ENCODE results near the gene KHNYN.

The KHNYN gene

DNA sequence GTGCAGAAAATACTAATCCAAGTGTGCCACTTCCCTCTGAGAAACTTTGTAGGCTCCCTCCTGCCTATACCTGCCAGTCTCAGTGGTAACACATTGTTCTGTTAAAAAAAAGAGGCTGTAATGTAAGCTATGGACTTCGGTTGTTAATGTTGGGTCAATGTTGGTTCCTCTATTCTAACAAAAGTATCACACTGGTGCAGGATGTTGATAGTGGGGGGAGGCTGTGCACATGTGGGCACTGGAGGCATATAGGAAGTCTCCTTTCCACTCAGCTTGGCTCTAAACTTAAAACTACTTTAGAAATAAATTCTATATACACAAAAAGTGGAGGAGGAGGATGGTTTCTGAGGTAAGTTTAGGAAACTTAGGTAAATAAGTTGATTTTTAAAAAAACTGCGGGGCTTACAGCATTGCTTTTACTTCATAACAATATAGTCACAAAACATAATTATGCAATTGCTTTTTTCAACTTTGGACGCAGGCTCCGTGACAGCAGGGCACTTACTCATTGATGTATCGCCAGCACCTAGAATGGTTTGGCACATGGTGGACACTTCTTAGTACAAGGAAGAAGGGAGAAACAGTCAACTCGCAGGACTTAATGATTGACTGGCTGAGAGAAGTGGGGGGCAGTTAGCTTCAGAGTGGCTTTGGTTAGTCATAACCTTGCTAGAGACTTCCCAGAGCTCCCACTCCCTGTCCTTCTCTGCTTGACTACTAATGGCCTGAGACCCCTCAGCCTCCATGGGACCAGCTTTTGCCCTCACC is 38.9 kb upstream of the KHNYN start:
- no peak overlapping the region for H3K27ac ChIP-seq (ENCODE audit: low read length)
- H3K4me1 ChIP-seq (ENCODE audit: control insufficient read depth, insufficient read depth, low read length), result 0 out of 2 replicates have a peak, but pooled peaks cover 1% of the 10 kb centered on the region
- no peaks in the 10 kb centered on the region for H3K36me3 ChIP-seq (ENCODE audit: control insufficient read depth, insufficient read depth, low read length)
- no peaks in the 10 kb centered on the region for H3K9me3 ChIP-seq (ENCODE audit: control insufficient read depth, insufficient read depth, low read length)
- no peak for DNase-seq (ENCODE audit: low read depth, low spot score)
- no peaks in the 10 kb centered on the region for H3K27me3 ChIP-seq (ENCODE audit: control insufficient read depth, insufficient read depth, low read length)
- whole genome bisulfite sequencing (ENCODE audit: insufficient coverage, insufficient read length), result no CpG with 5 or more reads among the region's 6 CpGs
- H3K4me3 ChIP-seq (ENCODE audit: low read length), result no peak overlapping the region

DNA sequence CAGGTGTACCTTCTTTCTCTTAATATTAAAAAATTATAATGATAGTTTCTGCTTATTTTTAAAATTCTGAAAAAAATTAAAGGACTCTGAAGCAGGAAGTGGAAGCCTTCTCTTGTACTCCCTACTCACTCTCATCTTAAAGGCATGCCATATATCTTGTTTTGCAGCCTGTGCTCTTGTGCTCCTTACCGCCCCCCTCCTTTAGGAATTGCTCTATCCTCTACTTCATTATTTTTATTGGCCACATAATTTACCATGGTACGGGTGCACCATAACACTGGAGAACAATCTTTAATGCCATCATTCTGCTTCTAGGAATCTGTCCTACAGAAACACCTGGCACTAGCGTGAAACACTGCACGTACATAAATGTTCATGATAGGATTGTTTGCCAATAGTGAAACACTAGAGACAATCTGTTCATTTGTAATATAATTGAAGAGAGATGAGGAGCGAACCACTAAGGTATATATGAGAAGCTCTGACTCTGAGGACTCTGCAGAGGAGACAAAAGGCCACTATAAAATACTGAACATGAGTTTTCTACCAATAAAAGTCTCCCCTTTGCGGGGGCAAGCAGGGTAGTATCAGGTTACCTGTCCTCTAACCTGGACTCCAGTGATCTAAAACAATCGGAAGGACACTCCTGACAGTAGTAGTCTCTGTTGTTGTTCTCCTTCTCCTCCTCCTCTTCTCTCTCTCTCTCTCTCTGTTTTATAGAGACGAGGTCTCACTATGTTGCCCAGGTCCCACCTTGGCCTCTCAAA is 37.2 kb upstream of the KHNYN start:
- Histone ChIP-seq H3K36me3 (ENCODE audit: control insufficient read depth, insufficient read depth, low read length) (no peaks in the 10 kb centered on the region), H3K27me3 (ENCODE audit: control insufficient read depth, insufficient read depth, low read length) (no peaks in the 10 kb centered on the region), H3K9me3 (ENCODE audit: control insufficient read depth, insufficient read depth, low read length) (no peaks in the 10 kb centered on the region), H3K4me3 (ENCODE audit: low read length) (no peak overlapping the region), H3K4me1 (ENCODE audit: control insufficient read depth, insufficient read depth, low read length) (0 out of 2 replicates have a peak, but pooled peaks cover 1% of the 10 kb centered on the region), H3K27ac (ENCODE audit: low read length) (no peak overlapping the region)
- no CpG with 5 or more reads among the region's 8 CpGs for WGBS (ENCODE audit: insufficient coverage, insufficient read length)
- no peak for DNase-seq (ENCODE audit: low read depth, low spot score)

DNA sequence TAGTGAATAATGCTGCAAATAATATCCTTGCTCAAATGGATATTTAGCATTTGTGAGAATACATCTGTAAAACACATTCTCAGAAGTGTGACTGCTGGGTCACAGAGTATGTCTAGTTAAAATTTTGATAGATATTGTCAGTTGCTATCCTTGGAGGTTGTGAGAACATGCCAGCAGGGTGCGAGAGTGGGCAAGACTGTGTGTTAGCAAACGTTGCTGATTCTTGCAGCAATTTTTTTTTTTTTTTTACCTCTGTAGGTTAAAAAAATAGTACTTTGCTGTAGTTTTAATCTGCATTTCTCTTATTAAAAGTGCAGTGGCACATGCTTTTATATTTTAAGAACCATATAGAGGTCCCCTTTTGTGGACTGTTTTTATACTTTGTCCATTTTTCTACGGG is 35.5 kb upstream of the KHNYN start:
- Histone ChIP-seq H3K27ac (ENCODE audit: low read length) (no peak overlapping the region), H3K9me3 (ENCODE audit: control insufficient read depth, insufficient read depth, low read length) (no peaks in the 10 kb centered on the region), H3K4me3 (ENCODE audit: low read length) (no peak overlapping the region), H3K4me1 (ENCODE audit: control insufficient read depth, insufficient read depth, low read length) (peaks cover 3% of the 10 kb centered on the region; the same call in 1 of the 2 replicates), H3K27me3 (ENCODE audit: control insufficient read depth, insufficient read depth, low read length) (no peaks in the 10 kb centered on the region), H3K36me3 (ENCODE audit: control insufficient read depth, insufficient read depth, low read length) (no peaks in the 10 kb centered on the region)
- no CpG with 5 or more reads among the region's 3 CpGs for WGBS (ENCODE audit: insufficient coverage, insufficient read length)
- no peak for DNase-seq (ENCODE audit: low read depth, low spot score)

DNA sequence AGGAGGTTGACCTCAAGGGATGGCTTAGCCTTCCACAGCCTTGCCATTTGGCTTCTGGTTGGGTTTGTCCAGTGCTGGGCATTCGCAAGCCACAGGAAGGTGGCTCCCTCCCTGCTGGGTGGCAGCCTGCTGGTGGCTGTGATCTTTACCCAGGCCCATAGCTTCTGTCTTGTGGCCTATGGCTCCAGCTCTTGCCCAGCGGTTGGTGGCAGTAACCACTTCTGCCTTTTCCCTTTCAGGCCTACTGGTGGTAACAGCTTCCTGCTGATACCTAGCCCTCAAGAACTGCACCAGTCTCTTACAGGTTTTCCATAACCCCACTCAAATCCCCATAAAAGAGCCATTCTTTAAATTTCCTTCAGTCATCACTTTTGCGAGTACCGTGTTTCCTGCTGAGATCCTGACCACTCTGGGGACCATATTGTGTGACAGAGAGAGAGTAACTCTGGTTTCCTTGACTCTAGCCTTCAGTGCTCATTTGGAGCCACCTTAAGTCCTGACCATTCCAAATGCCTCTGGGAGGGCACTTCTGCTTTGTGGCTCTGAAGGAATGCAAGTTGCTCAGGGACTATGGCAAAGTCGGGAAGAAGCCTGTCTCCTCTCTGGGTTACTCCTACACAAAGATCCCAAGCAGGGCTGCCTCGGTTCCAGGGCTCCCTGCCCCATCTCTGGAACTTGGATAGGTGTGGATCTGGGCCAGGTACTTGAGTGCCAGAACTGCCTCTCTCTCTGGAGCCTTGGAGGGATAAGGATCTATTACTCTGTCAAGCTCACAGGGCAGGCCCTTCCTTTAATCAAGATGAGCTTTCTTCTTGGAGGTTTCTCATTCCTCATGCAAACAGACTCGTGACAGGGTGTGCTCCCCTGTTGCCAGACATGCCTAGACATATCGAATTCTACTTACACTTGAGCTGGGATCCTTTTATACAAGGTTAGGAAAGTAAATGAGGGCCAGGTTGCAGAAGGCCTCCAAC is 33.9 kb upstream of the KHNYN start:
- WGBS (ENCODE audit: insufficient coverage, insufficient read length), result no CpG with 5 or more reads among the region's 8 CpGs
- no peaks in the 10 kb centered on the region for H3K9me3 ChIP-seq (ENCODE audit: control insufficient read depth, insufficient read depth, low read length)
- no peaks in the 10 kb centered on the region for H3K36me3 ChIP-seq (ENCODE audit: control insufficient read depth, insufficient read depth, low read length)
- no peak overlapping the region for H3K27ac ChIP-seq (ENCODE audit: low read length)
- H3K4me1 ChIP-seq (ENCODE audit: control insufficient read depth, insufficient read depth, low read length), result peaks cover 3% of the 10 kb centered on the region; the same call in 1 of the 2 replicates
- no peaks in the 10 kb centered on the region for H3K27me3 ChIP-seq (ENCODE audit: control insufficient read depth, insufficient read depth, low read length)
- no peak overlapping the region for H3K4me3 ChIP-seq (ENCODE audit: low read length)
- DNase-seq (ENCODE audit: low read depth, low spot score), result no peak

DNA sequence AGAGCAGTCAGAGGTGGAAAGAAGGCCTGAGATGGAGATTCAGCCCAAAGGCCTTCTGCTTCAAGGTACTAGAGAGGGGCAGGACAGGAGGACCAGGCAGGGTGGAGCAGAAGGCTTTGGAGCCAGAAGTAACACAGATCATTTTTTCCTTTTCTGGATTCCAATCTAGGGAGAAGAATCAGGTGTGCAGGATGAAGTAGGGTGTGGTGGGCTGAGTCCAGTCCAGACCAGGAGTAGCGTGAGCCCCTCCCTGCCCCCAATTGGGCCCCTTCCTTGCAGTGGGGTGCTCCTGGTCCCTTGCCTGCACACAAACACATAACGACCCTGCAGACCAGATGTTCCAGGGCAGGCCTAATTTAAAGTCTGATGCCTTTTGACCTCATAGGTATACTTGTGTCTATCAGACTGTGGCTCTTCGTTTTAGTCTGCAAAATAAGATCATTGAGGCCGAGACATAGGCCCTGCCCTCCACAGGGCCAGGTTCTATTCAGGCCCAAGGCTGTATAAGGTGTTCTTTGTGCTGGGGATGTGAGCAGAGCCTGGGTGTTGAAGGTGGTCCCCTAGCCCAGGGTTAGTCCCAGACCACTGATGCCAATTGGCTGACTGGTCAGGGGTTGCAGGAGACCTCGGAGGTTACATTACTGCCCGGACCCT is 32.0 kb upstream of the KHNYN start:
- Histone ChIP-seq H3K9me3 (ENCODE audit: control insufficient read depth, insufficient read depth, low read length) (no peaks in the 10 kb centered on the region), H3K4me3 (ENCODE audit: low read length) (no peak overlapping the region), H3K4me1 (ENCODE audit: control insufficient read depth, insufficient read depth, low read length) (peaks cover 2% of the 10 kb centered on the region; the same call in 1 of the 2 replicates), H3K27me3 (ENCODE audit: control insufficient read depth, insufficient read depth, low read length) (no peaks in the 10 kb centered on the region), H3K27ac (ENCODE audit: low read length) (no peak overlapping the region), H3K36me3 (ENCODE audit: control insufficient read depth, insufficient read depth, low read length) (no peaks in the 10 kb centered on the region)
- DNase-seq (ENCODE audit: low read depth, low spot score), result no peak
- WGBS (ENCODE audit: insufficient coverage, insufficient read length), result no CpG with 5 or more reads among the region's 6 CpGs

- Histone ChIP-seq H3K4me1 (ENCODE audit: control insufficient read depth, insufficient read depth, low read length) (peaks cover 2% of the 10 kb centered on the region; the same call in 1 of the 2 replicates), H3K36me3 (ENCODE audit: control insufficient read depth, insufficient read depth, low read length) (no peaks in the 10 kb centered on the region), H3K27ac (ENCODE audit: low read length) (no peak overlapping the region), H3K9me3 (ENCODE audit: control insufficient read depth, insufficient read depth, low read length) (no peaks in the 10 kb centered on the region), H3K27me3 (ENCODE audit: control insufficient read depth, insufficient read depth, low read length) (no peaks in the 10 kb centered on the region), H3K4me3 (ENCODE audit: low read length) (no peak overlapping the region; the same call in 1 of the 2 replicates)
- DNase-seq (ENCODE audit: low read depth, low spot score), result no peak
- no CpG with 5 or more reads among the region's 7 CpGs for WGBS (ENCODE audit: insufficient coverage, insufficient read length)
Measured at GRCh38 chr14:24398293-24398652, 31.5 kb upstream of the KHNYN start.

DNA sequence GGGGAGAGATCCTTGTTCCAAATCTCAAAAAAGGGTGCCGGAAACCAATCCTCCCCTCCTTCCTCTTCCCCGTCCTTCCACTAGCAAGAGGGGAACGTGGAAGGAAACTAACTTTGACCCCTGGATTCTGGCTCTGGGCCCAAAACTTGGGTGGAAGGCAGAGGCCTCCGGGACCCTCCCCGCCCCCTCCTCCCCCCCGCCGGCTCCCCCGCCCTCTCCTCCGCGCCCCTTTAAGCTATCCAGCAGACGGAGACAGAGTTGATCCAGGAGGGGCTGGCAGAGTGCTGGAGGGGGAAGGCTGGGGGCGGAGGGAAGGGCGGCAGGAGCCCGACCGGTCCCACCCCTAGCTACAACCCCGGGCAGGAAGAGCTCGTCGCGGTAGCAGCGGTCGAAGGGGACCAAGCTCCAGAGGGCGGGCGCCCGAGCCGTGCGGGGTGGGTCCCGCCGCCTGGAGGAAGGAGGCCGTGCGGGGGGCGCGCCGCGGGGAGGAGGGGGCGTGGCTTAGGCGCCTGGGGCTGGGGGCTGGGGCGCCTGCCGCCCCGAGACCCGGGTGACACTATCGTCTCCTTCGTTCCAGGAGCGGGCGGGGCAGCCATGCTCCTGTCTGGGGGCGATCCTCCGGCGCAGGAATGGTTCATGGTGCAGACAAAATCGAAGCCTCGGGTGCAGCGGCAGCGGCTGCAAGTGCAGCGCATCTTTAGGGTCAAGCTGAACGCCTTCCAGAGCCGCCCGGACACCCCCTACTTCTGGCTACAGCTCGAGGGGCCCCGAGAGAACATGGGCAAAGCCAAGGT is 30.9 kb upstream of the KHNYN start, which contains the start of gene NYNRIN:
NYNRIN (plus strand) TSS at position 351 of the 794 bp plus-strand sequence; CDS start at position 595, 244 bp downstream.
- Histone ChIP-seq H3K36me3 (ENCODE audit: control insufficient read depth, insufficient read depth, low read length) (no peaks in the 10 kb centered on the region), H3K9me3 (ENCODE audit: control insufficient read depth, insufficient read depth, low read length) (no peaks in the 10 kb centered on the region), H3K27ac (ENCODE audit: low read length) (no peak within 1 kb of the TSS), H3K4me1 (ENCODE audit: control insufficient read depth, insufficient read depth, low read length) (peaks cover 2% of the 10 kb centered on the region; the same call in 1 of the 2 replicates), H3K4me3 (ENCODE audit: low read length) (peak within 1 kb of the TSS; percentile 54; the same call in 1 of the 2 replicates), H3K27me3 (ENCODE audit: control insufficient read depth, insufficient read depth, low read length) (no peaks in the 10 kb centered on the region)
- DNase-seq (ENCODE audit: low read depth, low spot score), result no peak
- no CpG with 5 or more reads among the region's 57 CpGs for WGBS (ENCODE audit: insufficient coverage, insufficient read length)

DNA sequence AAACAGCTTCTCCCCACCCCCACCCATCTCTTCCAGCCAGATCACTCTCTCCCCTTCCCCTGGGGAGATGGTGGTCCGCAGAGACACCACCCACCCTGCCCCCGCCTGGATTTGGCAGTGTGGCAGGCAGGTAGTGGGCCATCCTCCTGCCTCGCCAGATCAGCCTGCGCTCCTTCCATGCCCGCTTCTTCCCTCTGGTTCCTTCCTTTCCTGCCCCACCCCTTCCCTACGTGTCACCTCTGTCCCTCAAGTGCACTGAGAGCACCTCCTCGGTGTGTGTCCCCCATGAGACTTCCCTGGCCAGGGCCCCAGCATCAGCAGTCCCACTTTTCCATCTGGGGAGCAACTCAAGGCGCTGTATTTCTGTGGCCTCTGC is 30.3 kb upstream of the KHNYN start:
- no peak for DNase-seq (ENCODE audit: low read depth, low spot score)
- Histone ChIP-seq H3K4me1 (ENCODE audit: control insufficient read depth, insufficient read depth, low read length) (peaks cover 2% of the 10 kb centered on the region; the same call in 1 of the 2 replicates), H3K27me3 (ENCODE audit: control insufficient read depth, insufficient read depth, low read length) (no peaks in the 10 kb centered on the region), H3K36me3 (ENCODE audit: control insufficient read depth, insufficient read depth, low read length) (no peaks in the 10 kb centered on the region), H3K27ac (ENCODE audit: low read length) (no peak overlapping the region), H3K4me3 (ENCODE audit: low read length) (peak overlapping the region; percentile 54; the same call in 1 of the 2 replicates), H3K9me3 (ENCODE audit: control insufficient read depth, insufficient read depth, low read length) (no peaks in the 10 kb centered on the region)
- WGBS (ENCODE audit: insufficient coverage, insufficient read length), result no CpG with 5 or more reads among the region's 8 CpGs

GRCh38 chr14:24399999-24400718 is 29.6 kb upstream of the KHNYN start:
- Histone ChIP-seq H3K4me1 (ENCODE audit: control insufficient read depth, insufficient read depth, low read length) (peaks cover 2% of the 10 kb centered on the region; the same call in 1 of the 2 replicates), H3K9me3 (ENCODE audit: control insufficient read depth, insufficient read depth, low read length) (no peaks in the 10 kb centered on the region), H3K4me3 (ENCODE audit: low read length) (no peak overlapping the region), H3K36me3 (ENCODE audit: control insufficient read depth, insufficient read depth, low read length) (no peaks in the 10 kb centered on the region), H3K27ac (ENCODE audit: low read length) (no peak overlapping the region), H3K27me3 (ENCODE audit: control insufficient read depth, insufficient read depth, low read length) (no peaks in the 10 kb centered on the region)
- no CpG with 5 or more reads among the region's 4 CpGs for WGBS (ENCODE audit: insufficient coverage, insufficient read length)
- no peak for DNase-seq (ENCODE audit: low read depth, low spot score)

All from iPS DF 6.9 (cell line).